Naive B cell (primary cell): ENCODE data around the gene KLHDC9. TPM values are rescaled to one million over a fixed set of nuclear protein-coding genes. Genes with fewer than 3 reads are reported as not detected.

Experiments
- ATAC-seq, 2 donors: fragments of 150-1000 bp; cut with Tn5 transposase; 2 replicates each; pipeline ENCODE4 v1.10.0; 2021; ENCODE audit warnings: low read depth in 2 of 2, mild to moderate bottlenecking in 2 of 2, moderate library complexity in 2 of 2
- DNase-seq: peaks from one replicate; pipeline ENCODE4 v3.0.0; 2022
- H3K27ac Mint-ChIP-seq, 6 donors: one replicate each; pipeline ENCODE4 v1.8.0; 2020 to 2022; ENCODE audit warnings: mild to moderate bottlenecking in 6 of 6, mixed read lengths in 6 of 6, moderate library complexity in 5 of 6, inconsistent platforms in 2 of 6
- H3K27me3 Mint-ChIP-seq, 3 donors: one replicate each; pipeline ENCODE4 v1.8.0; 2021 to 2022; ENCODE audit warnings: mixed read lengths in 3 of 3, mild to moderate bottlenecking in 1 of 3
- H3K36me3 Mint-ChIP-seq, 2 donors: one replicate each; pipeline ENCODE4 v1.8.0; 2020 to 2022; ENCODE audit warnings: mixed read lengths in 2 of 2, inconsistent platforms in 1 of 2, mild to moderate bottlenecking in 1 of 2
- H3K4me1 Mint-ChIP-seq, 3 donors: one replicate each; pipeline ENCODE4 v1.8.0; 2020 to 2022; ENCODE audit warnings: mixed read lengths in 3 of 3, inconsistent platforms in 1 of 3, mild to moderate bottlenecking in 1 of 3, moderate library complexity in 1 of 3
- H3K4me3 Mint-ChIP-seq, 8 donors: one replicate each; pipeline ENCODE4 v1.8.0; 2020 to 2022; ENCODE audit warnings: mild to moderate bottlenecking in 8 of 8, mixed read lengths in 8 of 8, moderate library complexity in 8 of 8, inconsistent platforms in 2 of 8
- H3K9me3 Mint-ChIP-seq, 7 donors: one replicate each; pipeline ENCODE4 v1.8.0; 2020 to 2022; ENCODE audit warnings: mixed read lengths in 7 of 7, mild to moderate bottlenecking in 5 of 7, inconsistent platforms in 2 of 7, moderate library complexity in 1 of 7
- polyA plus RNA-seq, 6 donors: library from polyadenylated mRNA; unstranded; fragments of 300-500 nt; fragmentation: Illumina TruSeq; gene quantifications; one replicate each; pipeline ENCODE4 v1.2.3, GENCODE V29; 2021; ENCODE audit warnings: low read depth in 6 of 6

Gene KLHDC9
- polyA plus RNA-seq, 6 donors from 2014 or later = 1.3 to 4.4 (median 2.3) TPM; not detected in 1

DNA sequence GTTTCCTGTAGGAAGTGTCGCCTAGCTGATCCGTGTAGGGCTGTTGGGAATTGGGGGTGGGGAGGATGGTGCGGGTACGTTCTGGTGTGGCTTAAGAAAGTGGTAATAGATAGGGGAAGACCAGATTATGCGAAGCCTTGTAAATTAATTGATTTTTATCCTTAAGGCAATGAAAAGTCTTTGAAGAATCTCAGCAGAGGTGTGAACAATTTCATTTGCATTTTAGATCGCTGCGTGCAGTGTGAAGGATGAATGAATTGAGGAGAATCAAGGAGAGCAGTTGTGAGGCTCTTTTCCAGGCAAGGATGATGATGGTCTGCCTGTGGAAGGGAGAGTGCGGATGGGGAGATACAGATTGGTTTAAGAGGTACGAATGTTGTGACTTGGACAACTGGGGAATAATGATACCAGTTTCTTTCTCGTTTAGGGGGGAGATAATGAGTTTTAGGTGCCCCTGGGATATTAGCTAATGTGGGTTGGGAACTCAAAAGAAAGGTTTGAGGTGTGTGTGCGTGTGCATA lies 35.1 kb downstream of the KLHDC9 start:
- peaks cover 29 to 51% (median 42%) of the 10 kb centered on the region in 3 donors for H3K4me1 Mint-ChIP-seq
- no peaks in the 10 kb centered on the region for H3K36me3 Mint-ChIP-seq
- H3K9me3 Mint-ChIP-seq = no peaks in the 10 kb centered on the region
- DNase-seq = no peak
- H3K27me3 Mint-ChIP-seq = no peaks in the 10 kb centered on the region
- no peak overlapping the region for H3K27ac Mint-ChIP-seq
- no peak overlapping the region for H3K4me3 Mint-ChIP-seq
- ATAC-seq = no peak

DNA sequence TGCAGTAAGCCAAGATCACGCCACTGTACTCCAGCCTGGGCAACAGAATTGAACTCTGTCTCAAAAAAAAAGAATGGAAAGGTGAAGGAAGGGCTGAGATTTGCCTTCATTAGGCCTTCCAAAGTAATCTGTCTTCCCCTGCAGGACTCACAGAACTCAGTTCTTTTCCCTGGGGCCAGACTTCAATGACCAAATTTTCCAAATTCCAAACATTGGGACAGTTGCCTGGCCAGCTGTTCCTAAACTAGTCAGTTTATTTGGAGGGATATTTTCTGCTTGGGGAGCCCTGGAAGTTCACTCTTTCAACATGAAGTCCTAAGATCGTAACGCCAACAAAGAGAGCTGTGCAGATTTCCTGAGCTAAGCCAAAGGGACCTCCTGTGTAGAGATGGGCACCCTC lies 39.7 kb downstream of the KLHDC9 start:
- Mint-ChIP-seq H3K36me3 (no peaks in the 10 kb centered on the region), H3K27me3 (no peaks in the 10 kb centered on the region), H3K4me3 (peak overlapping the region in 1 of 8 donors; percentile 70), H3K27ac (peak overlapping the region in 2 of 6 donors; percentile 48 to 67), H3K9me3 (no peaks in the 10 kb centered on the region), H3K4me1 (peaks cover 11 to 25% (median 12%) of the 10 kb centered on the region in 3 donors)
- no peak for ATAC-seq
- DNase-seq = no peak

DNA sequence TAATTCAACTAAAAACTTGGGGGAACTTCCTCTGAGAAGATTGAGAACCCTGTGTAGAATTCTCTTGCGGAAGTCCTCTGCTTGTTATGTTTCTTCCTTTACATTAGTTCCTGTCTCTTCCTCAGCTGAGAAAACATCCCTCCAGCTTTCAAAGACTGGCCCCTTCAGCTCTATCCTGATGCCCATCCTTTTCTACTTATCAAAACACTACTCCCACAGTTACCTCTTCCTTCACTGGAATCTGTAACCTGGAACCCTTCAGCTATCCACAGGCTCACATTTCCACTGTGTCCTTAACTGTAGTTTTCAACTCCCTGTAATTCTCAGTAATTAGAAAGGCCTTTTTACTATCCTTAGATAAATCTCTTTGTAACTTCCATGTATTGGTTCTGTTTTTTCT lies 40.3 kb downstream of the KLHDC9 start:
- H3K9me3 Mint-ChIP-seq = no peaks in the 10 kb centered on the region
- no peaks in the 10 kb centered on the region for H3K36me3 Mint-ChIP-seq
- ATAC-seq = no peak
- peak overlapping the region in 1 of 8 donors; percentile 70 for H3K4me3 Mint-ChIP-seq
- no peak for DNase-seq
- H3K27me3 Mint-ChIP-seq = no peaks in the 10 kb centered on the region
- H3K27ac Mint-ChIP-seq = peak overlapping the region in 3 of 6 donors; percentile 42 to 67 (median 48)
- peaks cover 11 to 25% (median 12%) of the 10 kb centered on the region in 3 donors for H3K4me1 Mint-ChIP-seq

DNA sequence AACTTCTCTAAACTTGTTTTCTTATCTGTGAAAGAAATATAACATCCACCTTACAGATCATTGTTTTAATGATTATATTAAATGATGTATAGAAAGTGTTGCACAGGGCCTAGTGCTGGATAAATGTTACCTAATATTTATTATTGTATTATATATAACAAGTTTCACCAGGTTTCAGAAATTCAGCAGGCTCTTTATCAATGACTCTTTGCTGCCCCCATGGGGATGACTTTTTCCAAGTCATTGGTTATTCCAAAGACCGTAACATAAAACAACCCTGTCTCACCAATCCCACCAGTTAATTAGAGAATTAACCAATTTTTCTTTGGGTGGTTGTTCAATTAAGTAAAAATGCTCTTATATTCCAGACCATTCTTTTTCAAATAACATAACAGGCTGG lies 41.6 kb downstream of the KLHDC9 start:
- no peak overlapping the region for H3K4me3 Mint-ChIP-seq
- no peaks in the 10 kb centered on the region for H3K9me3 Mint-ChIP-seq
- no peaks in the 10 kb centered on the region for H3K36me3 Mint-ChIP-seq
- ATAC-seq (peak; percentile 46 to 58), DNase-seq (peak; percentile 32)
- no peaks in the 10 kb centered on the region for H3K27me3 Mint-ChIP-seq
- H3K4me1 Mint-ChIP-seq = peaks cover 11 to 18% (median 12%) of the 10 kb centered on the region in 3 donors
- no peak overlapping the region for H3K27ac Mint-ChIP-seq

DNA sequence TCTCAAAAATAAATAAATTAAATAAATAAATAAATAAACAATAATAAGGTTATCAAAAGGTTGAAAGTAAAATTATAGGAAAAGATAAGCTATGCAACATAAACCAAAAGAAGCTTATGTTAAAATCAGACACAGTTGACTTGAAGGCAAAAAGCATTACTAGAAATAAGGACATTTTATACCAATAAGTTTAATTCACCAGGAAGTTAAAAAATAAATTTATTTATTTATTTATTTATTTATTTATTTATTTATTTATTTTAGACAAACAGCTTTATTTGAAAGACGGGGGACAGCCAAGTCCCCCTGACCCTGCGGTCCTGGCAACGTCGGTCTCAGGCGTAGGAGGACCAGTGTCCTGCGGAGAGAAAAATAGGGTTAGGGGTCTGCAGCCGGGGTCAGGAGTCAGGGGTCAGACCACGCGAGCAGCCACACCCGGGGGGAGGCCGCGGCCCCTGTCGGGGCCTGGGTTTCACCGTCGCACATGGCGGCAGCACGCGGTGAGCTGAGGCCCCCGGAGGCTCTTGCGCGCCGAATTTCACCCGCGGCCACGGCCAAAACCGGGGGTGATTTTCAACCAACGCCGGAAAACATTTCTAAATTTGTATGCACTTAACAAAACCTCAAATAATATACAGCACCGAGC lies 42.7 kb downstream of the KLHDC9 start:
- ATAC-seq = no peak
- H3K27ac Mint-ChIP-seq = no peak overlapping the region
- no peak for DNase-seq
- H3K27me3 Mint-ChIP-seq = no peaks in the 10 kb centered on the region
- H3K4me1 Mint-ChIP-seq = peaks cover 7 to 9% (median 7%) of the 10 kb centered on the region in 3 donors
- H3K4me3 Mint-ChIP-seq = no peak overlapping the region
- no peaks in the 10 kb centered on the region for H3K36me3 Mint-ChIP-seq
- H3K9me3 Mint-ChIP-seq = no peaks in the 10 kb centered on the region

DNA sequence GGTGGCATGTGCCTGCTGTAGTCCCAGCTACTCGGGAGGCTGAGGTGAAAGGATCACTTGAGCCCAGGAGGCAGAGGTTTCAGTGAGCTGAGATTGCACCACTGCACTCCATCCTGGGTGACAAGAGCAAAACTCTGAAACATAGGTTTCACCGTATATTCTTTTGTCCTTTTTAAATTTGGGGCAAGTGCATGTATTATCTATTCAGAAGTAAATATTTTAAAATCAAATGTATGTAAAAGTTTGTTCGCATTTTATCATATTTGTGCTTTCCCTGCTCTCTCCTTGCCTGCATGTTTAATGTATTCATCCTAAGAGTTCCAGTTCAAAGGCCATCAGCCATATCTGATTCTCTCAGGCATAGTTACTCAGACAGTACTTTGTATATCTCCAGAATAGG lies 47.7 kb downstream of the KLHDC9 start:
- no peaks in the 10 kb centered on the region for H3K4me1 Mint-ChIP-seq
- DNase-seq (no peak), ATAC-seq (no peak)
- no peak overlapping the region for H3K27ac Mint-ChIP-seq
- H3K27me3 Mint-ChIP-seq = no peaks in the 10 kb centered on the region
- no peaks in the 10 kb centered on the region for H3K36me3 Mint-ChIP-seq
- H3K4me3 Mint-ChIP-seq = no peak overlapping the region
- no peaks in the 10 kb centered on the region for H3K9me3 Mint-ChIP-seq

Other genes with a start within 250 kb of the KLHDC9 start
- gene CD244, start 235.5 kb upstream of the KLHDC9 start, polyA plus RNA-seq = under 1 TPM in 5 of 6 donors, not detected in 1; 0.32 to 0.97 (median 0.71) TPM
- not detected for gene ITLN1, start 213.2 kb upstream of the KLHDC9 start, polyA plus RNA-seq
- not detected for gene ITLN2, start 143.6 kb upstream of the KLHDC9 start, polyA plus RNA-seq
- 1 to 10 TPM; 5.2 to 9.2 (median 6.7) TPM for gene F11R, start 77.2 kb upstream of the KLHDC9 start, polyA plus RNA-seq
- 100 to 1,000 TPM; 477 to 790 (median 657) TPM for gene TSTD1, start 59.4 kb upstream of the KLHDC9 start, polyA plus RNA-seq
- gene USF1, start 52.4 kb upstream of the KLHDC9 start, polyA plus RNA-seq = 10 to 100 TPM in 3 of 6 donors, 1 to 10 TPM in 3; 4.4 to 23.9 (median 9.7) TPM
- gene ARHGAP30, start 28.5 kb upstream of the KLHDC9 start, polyA plus RNA-seq = 100 to 1,000 TPM in 1 of 6 donors, 10 to 100 TPM in 5; 42.4 to 154 (median 82.6) TPM
- not detected for gene NECTIN4, start 8.8 kb upstream of the KLHDC9 start, polyA plus RNA-seq
- 10 to 100 TPM; 64.0 to 93.7 (median 88.7) TPM for gene PFDN2, start 19.7 kb downstream of the KLHDC9 start, polyA plus RNA-seq
- 10 to 100 TPM; 21.3 to 30.1 (median 25.6) TPM for gene NIT1, start 19.7 kb downstream of the KLHDC9 start, polyA plus RNA-seq
- 10 to 100 TPM; 36.4 to 55.3 (median 39.2) TPM for gene DEDD, start 34.3 kb downstream of the KLHDC9 start, polyA plus RNA-seq
- gene UFC1, start 55.6 kb downstream of the KLHDC9 start, polyA plus RNA-seq = 100 to 1,000 TPM; 119 to 151 (median 133) TPM
- 10 to 100 TPM; 13.1 to 33.0 (median 18.5) TPM for gene USP21, start 61.1 kb downstream of the KLHDC9 start, polyA plus RNA-seq
- 10 to 100 TPM; 12.7 to 20.3 (median 14.0) TPM for gene PPOX, start 68.1 kb downstream of the KLHDC9 start, polyA plus RNA-seq
- gene B4GALT3, start 79.1 kb downstream of the KLHDC9 start, polyA plus RNA-seq = 10 to 100 TPM; 37.8 to 51.6 (median 45.6) TPM
- under 1 TPM in 1 of 6 donors, not detected in 5; 0.03 TPM for gene ADAMTS4, start 100.7 kb downstream of the KLHDC9 start, polyA plus RNA-seq
- 10 to 100 TPM; 66.1 to 98.8 (median 87.7) TPM for gene NDUFS2, start 104.0 kb downstream of the KLHDC9 start, polyA plus RNA-seq
- 10 to 100 TPM in 4 of 6 donors, 1 to 10 TPM in 2; 4.9 to 28.0 (median 12.4) TPM for gene FCER1G, start 116.9 kb downstream of the KLHDC9 start, polyA plus RNA-seq
- not detected for gene APOA2, start 125.3 kb downstream of the KLHDC9 start, polyA plus RNA-seq
- gene TOMM40L, start 127.7 kb downstream of the KLHDC9 start, polyA plus RNA-seq = 1 to 10 TPM; 1.5 to 5.8 (median 4.4) TPM
- not detected for gene NR1I3, start 139.8 kb downstream of the KLHDC9 start, polyA plus RNA-seq
- not detected for gene PCP4L1, start 160.4 kb downstream of the KLHDC9 start, polyA plus RNA-seq
- not detected for gene MPZ, start 211.6 kb downstream of the KLHDC9 start, polyA plus RNA-seq
- gene SDHC, start 216.0 kb downstream of the KLHDC9 start, polyA plus RNA-seq = 100 to 1,000 TPM; 186 to 393 (median 238) TPM